LNCaP clone FGC (cell line): ENCODE data around the gene HEMK1.

Source experiments
- DNase-seq: peaks from one replicate; pipeline ENCODE4 v3.0.0-alpha.2; 2011; ENCODE audit warnings: low read depth
- H3K4me3 ChIP-seq: 2 replicates; pipeline ENCODE4 v1.5.1; 2011; ENCODE audit warnings: mild to moderate bottlenecking, low read depth, low read length, control low read depth
- CTCF ChIP-seq: IDR thresholded peaks from 2 replicates; pipeline ENCODE4 v1.5.1; 2012; ENCODE audit warnings: mild to moderate bottlenecking; ENCODE audit not compliant: control insufficient read depth, insufficient read depth; ENCODE audit errors: extremely low read depth

Gene HEMK1

GRCh38 chr3:50600841-50601591 lies 31.7 kb downstream of the HEMK1 start:
- DNase-seq = peak; percentile 87
- H3K4me3 ChIP-seq = no peak overlapping the region
- no peak for TF ChIP-seq CTCF

- no peak overlapping the region for H3K4me3 ChIP-seq
- no peak for DNase-seq
- TF ChIP-seq CTCF = no peak
Measured at GRCh38 chr3:50602595-50603191, 33.4 kb downstream of the HEMK1 start.

- H3K4me3 ChIP-seq = no peak overlapping the region
- DNase-seq = no peak
- no peak for TF ChIP-seq CTCF
Measured at GRCh38 chr3:50603261-50604109, 34.2 kb downstream of the HEMK1 start.

- no peak for TF ChIP-seq CTCF
- H3K4me3 ChIP-seq = no peak overlapping the region
- no peak for DNase-seq
Measured at GRCh38 chr3:50604110-50604621, 34.8 kb downstream of the HEMK1 start.

- TF ChIP-seq CTCF = no peak
- H3K4me3 ChIP-seq = no peak overlapping the region
- no peak for DNase-seq
Measured at GRCh38 chr3:50604628-50605588, 35.6 kb downstream of the HEMK1 start.

GRCh38 chr3:50605901-50606326 lies 36.6 kb downstream of the HEMK1 start:
- no peak for DNase-seq
- H3K4me3 ChIP-seq = no peak overlapping the region
- TF ChIP-seq CTCF = no peak
